ENCODE measurements around the gene MRPS26.
"Not testable (repeated sequence)": the region's sequence is repeated elsewhere in the genome, so short reads cannot be mapped to it uniquely, and the experiment has no call there.

MRPS26 gene

DNA sequence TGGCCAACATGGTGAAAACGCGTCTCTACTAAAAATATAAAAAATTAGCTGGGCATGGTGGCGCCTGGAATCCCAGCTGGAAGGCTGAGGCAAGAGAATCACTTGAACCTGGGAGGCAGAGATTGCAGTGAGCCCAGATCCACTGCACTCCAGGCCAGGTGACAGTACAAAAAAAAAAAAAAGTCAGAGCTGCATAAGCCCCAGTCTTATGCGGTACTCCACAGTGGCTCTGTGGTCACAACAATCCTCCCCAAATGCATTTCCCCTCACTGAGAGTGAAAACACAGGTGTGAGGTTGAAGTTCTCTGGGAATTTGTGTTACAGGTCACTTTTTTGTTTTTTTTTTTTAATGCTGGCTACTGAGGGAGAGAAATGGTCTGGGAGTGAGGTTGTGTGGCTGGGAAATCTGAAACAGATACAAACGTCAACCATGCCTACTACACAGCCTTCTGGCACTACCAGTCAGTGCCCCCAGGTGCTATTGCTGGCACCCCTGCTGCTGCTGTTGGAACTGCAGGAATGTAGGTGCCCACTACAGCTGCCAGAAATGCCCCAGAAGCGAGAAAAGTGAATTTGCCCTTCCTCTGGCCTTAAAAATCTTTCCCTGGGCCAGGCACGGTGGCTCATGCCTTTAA, 5.7 kb downstream of the MRPS26 start:
- H3K27ac ChIP-seq (ENCODE audit: low read length): no peak overlapping the region

DNA sequence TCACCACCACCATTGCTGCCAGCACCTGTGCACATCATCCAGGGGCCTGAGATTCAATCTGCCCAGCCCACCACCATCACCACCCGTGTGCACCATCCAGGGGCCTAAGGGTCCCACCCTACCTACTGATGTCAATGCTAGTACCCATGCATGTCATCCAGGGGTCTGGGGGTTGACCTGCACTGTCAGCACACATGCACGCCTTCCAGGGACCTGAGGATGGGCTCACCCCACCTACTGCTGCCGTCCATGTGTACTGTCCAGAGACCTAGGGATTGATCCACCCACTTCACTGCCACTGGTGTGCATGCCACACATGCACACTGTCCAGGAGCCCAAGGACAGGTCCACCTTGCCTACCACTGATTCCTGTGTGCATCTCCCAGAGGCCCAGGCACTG, 13.6 kb downstream of the MRPS26 start:
- H2AFZ ChIP-seq (ENCODE audit: low read depth, low read length): no peak overlapping the region
- no peaks in the 10 kb centered on the region for H3K27me3 ChIP-seq (ENCODE audit: low read depth, low read length)
- H3K9me3 ChIP-seq (ENCODE audit: insufficient read depth, low read length): no peaks in the 10 kb centered on the region
- no peak for TF ChIP-seq EZH2phosphoT487 (IDR thresholded peaks at IDR 0.05; ENCODE audit: low read depth)
- TF ChIP-seq, protein P1, sequence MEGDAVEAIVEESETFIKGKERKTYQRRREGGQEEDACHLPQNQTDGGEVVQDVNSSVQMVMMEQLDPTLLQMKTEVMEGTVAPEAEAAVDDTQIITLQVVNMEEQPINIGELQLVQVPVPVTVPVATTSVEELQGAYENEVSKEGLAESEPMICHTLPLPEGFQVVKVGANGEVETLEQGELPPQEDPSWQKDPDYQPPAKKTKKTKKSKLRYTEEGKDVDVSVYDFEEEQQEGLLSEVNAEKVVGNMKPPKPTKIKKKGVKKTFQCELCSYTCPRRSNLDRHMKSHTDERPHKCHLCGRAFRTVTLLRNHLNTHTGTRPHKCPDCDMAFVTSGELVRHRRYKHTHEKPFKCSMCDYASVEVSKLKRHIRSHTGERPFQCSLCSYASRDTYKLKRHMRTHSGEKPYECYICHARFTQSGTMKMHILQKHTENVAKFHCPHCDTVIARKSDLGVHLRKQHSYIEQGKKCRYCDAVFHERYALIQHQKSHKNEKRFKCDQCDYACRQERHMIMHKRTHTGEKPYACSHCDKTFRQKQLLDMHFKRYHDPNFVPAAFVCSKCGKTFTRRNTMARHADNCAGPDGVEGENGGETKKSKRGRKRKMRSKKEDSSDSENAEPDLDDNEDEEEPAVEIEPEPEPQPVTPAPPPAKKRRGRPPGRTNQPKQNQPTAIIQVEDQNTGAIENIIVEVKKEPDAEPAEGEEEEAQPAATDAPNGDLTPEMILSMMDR (IDR thresholded peaks at IDR 0.05; ENCODE audit: low read depth, low read length): no peak
- no peaks in the 10 kb centered on the region for H4K20me1 ChIP-seq (ENCODE audit: insufficient read depth, low read length)
- no peak overlapping the region for H3K27ac ChIP-seq (ENCODE audit: low read length)
- peaks cover 6% of the 10 kb centered on the region for H3K4me1 ChIP-seq (ENCODE audit: low read length)
- no peaks in the 10 kb centered on the region for H3K36me3 ChIP-seq (replicated peaks; ENCODE audit: low read depth, low read length)
- H3K79me2 ChIP-seq (ENCODE audit: low read length): no peaks in the 10 kb centered on the region
- no peak overlapping the region for H3K4me3 ChIP-seq (ENCODE audit: low read length)
- H3K4me2 ChIP-seq (ENCODE audit: low read length): no peak overlapping the region
- H3K9ac ChIP-seq (ENCODE audit: low read length): no peak overlapping the region

More for the DNA sequence above, 5.7 kb downstream of the MRPS26 start:
- peaks cover 30% of the 10 kb centered on the region for H3K36me3 ChIP-seq (replicated peaks; ENCODE audit: low read depth, low read length)
- peaks cover 15% of the 10 kb centered on the region for H3K79me2 ChIP-seq (ENCODE audit: low read length)
- H3K9me3 ChIP-seq (ENCODE audit: insufficient read depth, low read length): no peaks in the 10 kb centered on the region
- H3K9ac ChIP-seq (ENCODE audit: low read length): no peak overlapping the region
- H2AFZ ChIP-seq (ENCODE audit: low read depth, low read length): no peak overlapping the region
- H4K20me1 ChIP-seq (ENCODE audit: insufficient read depth, low read length): no peaks in the 10 kb centered on the region; the same call in 1 of the 2 replicates
- no peak for TF ChIP-seq EZH2phosphoT487 (IDR thresholded peaks at IDR 0.05; ENCODE audit: low read depth)
- TF ChIP-seq, protein P1 (IDR thresholded peaks at IDR 0.05; ENCODE audit: low read depth, low read length): no peak
- no peak overlapping the region for H3K4me2 ChIP-seq (ENCODE audit: low read length)
- H3K27me3 ChIP-seq (ENCODE audit: low read depth, low read length): no peaks in the 10 kb centered on the region
- H3K4me1 ChIP-seq (ENCODE audit: low read length): peaks cover 8% of the 10 kb centered on the region
- H3K4me3 ChIP-seq (ENCODE audit: low read length): no peak overlapping the region

DNA sequence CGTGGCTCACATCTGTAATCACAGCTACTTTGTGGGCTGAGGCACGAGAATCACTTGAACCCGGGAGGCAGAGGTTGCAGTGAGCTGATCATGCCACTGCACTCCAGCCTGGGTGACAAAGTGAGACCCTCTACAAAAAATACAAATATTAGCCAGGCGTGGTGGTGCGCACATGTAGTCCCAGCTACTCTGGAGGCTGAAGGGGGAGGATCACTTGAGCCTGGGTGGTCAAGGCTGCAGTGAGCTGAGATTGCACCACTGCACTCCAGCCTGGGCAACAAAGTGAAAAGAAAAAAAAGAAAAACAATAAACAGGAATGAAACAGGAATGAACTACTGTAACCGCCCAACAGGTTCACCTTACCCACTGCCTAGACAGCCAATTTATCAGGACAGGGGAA, 18.3 kb downstream of the MRPS26 start:
- Histone ChIP-seq H3K4me1 (ENCODE audit: low read length) (peaks cover 22% of the 10 kb centered on the region), H3K4me2 (ENCODE audit: low read length) (peak overlapping the region; percentile 10; the same call in 1 of the 2 replicates)
- H3K27me3 ChIP-seq (ENCODE audit: low read depth, low read length); H3K9me3 ChIP-seq (ENCODE audit: insufficient read depth, low read length); H3K79me2 ChIP-seq (ENCODE audit: low read length); H2AFZ ChIP-seq (ENCODE audit: low read depth, low read length); H3K27ac ChIP-seq (ENCODE audit: low read length); H3K36me3 ChIP-seq (replicated peaks; ENCODE audit: low read depth, low read length); H3K9ac ChIP-seq (ENCODE audit: low read length); H4K20me1 ChIP-seq (ENCODE audit: insufficient read depth, low read length); H3K4me3 ChIP-seq (ENCODE audit: low read length): not testable (repeated sequence)

DNA sequence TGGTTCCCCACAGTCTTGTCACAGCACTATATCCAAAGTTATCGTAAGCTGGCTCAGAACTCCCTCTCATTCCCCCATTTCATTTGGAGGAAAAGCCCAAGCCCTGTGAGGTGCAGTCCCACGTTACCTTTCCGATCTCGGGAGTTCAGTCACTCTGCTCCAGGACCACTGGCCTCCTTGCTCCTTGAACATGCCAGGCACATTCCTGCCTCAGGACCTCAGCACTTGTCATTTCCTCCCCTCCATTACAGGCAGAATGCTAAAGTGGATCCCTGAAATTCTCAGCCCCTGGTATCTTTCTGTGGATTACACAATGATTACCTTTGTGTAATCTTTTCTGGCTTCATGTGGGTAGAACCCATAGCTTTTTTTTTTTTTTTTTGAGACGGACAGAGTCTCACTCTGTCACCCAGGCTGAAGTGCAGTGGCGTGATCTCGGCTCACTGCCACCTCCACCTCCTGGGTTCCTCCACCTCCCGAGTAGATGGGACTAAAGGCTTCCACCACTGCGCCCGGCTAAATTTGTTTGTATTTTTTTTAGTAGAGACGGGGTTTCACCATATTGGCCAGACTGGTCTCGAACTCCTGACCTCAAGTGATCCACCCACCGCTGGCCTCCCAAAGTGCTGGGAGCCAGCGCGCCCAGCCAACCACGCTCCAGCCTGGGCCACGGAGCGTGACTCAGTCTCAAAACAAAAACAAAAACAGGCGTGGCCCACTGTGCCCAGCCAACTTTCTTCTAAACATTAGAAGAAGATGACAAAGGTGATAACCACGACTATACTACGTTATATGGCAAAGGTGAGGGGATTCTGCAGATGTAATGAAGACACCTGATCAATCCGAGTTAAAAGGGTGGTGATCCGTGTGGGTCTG, 21.5 kb downstream of the MRPS26 start:
- Histone ChIP-seq H3K9ac (ENCODE audit: low read length) (no peak overlapping the region), H3K4me1 (ENCODE audit: low read length) (peaks cover 22% of the 10 kb centered on the region), H3K4me2 (ENCODE audit: low read length) (peak overlapping the region; percentile 11; the same call in 1 of the 2 replicates), H3K4me3 (ENCODE audit: low read length) (no peak overlapping the region), H4K20me1 (ENCODE audit: insufficient read depth, low read length) (no peaks in the 10 kb centered on the region), H3K36me3 (replicated peaks; ENCODE audit: low read depth, low read length) (no peaks in the 10 kb centered on the region), H2AFZ (ENCODE audit: low read depth, low read length) (no peak overlapping the region), H3K27ac (ENCODE audit: low read length) (no peak overlapping the region), H3K27me3 (ENCODE audit: low read depth, low read length) (no peaks in the 10 kb centered on the region), H3K79me2 (ENCODE audit: low read length) (no peaks in the 10 kb centered on the region), H3K9me3 (ENCODE audit: insufficient read depth, low read length) (no peaks in the 10 kb centered on the region)
- TF ChIP-seq EZH2phosphoT487 (IDR thresholded peaks at IDR 0.05; ENCODE audit: low read depth): no peak
- TF ChIP-seq, protein P1 (IDR thresholded peaks at IDR 0.05; ENCODE audit: low read depth, low read length): no peak
